GM23338 (cell line): ENCODE results near the gene MMP19. TPM values are rescaled to one million over a fixed set of nuclear protein-coding genes. Genes with fewer than 3 reads are reported as not detected.

Experiments
- ATAC-seq: fragments of 200-7000 bp; cut with Tn5 transposase; 3 replicates; pipeline ENCODE4 v1.9.1; 2020
- DNase-seq: peaks from one replicate; pipeline ENCODE4 v3.0.0-alpha.2; 2015; ENCODE audit warnings: low spot score
- H2AFZ ChIP-seq: fragments of 200-600 bp; sonication (generic); 2 replicates; pipeline ENCODE4 v1.8.0; 2016; ENCODE audit warnings: antibody characterized with exemption, mild to moderate bottlenecking, moderate library complexity
- H3F3A ChIP-seq: fragments of 200-600 bp; sonication (generic); replicated peaks from 2 replicates; pipeline ENCODE4 v1.8.0; 2017; ENCODE audit warnings: antibody characterized with exemption, mixed run types, low read depth
- H3K27ac ChIP-seq: fragments of 200-600 bp; sonication (generic); 2 replicates; pipeline ENCODE4 v1.6.1; 2016; ENCODE audit warnings: low read depth
- H3K27me3 ChIP-seq: fragments of 200-600 bp; sonication (generic); 2 replicates; pipeline ENCODE4 v1.8.0; 2016; ENCODE audit warnings: mild to moderate bottlenecking, mixed run types, moderate library complexity; ENCODE audit not compliant: insufficient read depth
- H3K36me3 ChIP-seq: fragments of 200-600 bp; sonication (generic); 2 replicates; pipeline ENCODE4 v1.8.0; 2016; ENCODE audit warnings: mild to moderate bottlenecking; ENCODE audit not compliant: insufficient read depth
- H3K4me1 ChIP-seq: fragments of 200-600 bp; sonication (generic); 2 replicates; pipeline ENCODE4 v1.8.0; 2016; ENCODE audit warnings: mild to moderate bottlenecking, moderate library complexity; ENCODE audit not compliant: insufficient read depth
- H3K4me2 ChIP-seq: fragments of 200-600 bp; sonication (generic); 2 replicates; pipeline ENCODE4 v1.7.1; 2017; ENCODE audit warnings: mixed run types
- H3K4me3 ChIP-seq: fragments of 200-600 bp; sonication (generic); 2 replicates; pipeline ENCODE4 v1.6.1; 2016; ENCODE audit warnings: mixed run types
- H3K79me2 ChIP-seq: fragments of 200-600 bp; sonication (generic); replicated peaks from 2 replicates; pipeline ENCODE4 v1.8.0; 2017; ENCODE audit warnings: mild to moderate bottlenecking; ENCODE audit not compliant: insufficient read depth
- H3K9me2 ChIP-seq: fragments of 200-600 bp; sonication (generic); 2 replicates; pipeline ENCODE4 v1.8.0; 2017; ENCODE audit not compliant: insufficient read depth
- H4K20me1 ChIP-seq: fragments of 200-600 bp; sonication (generic); replicated peaks from 2 replicates; pipeline ENCODE4 v1.8.0; 2017; ENCODE audit warnings: mild to moderate bottlenecking; ENCODE audit not compliant: insufficient read depth
- H3K27ac Mint-ChIP-seq: 2 replicates; pipeline ENCODE4 v1.8.0; 2020; ENCODE audit warnings: inconsistent platforms, mild to moderate bottlenecking, moderate library complexity, mixed read lengths
- H3K27me3 Mint-ChIP-seq: 3 replicates; pipeline ENCODE4 v1.8.0; 2022; ENCODE audit warnings: low read depth, mild to moderate bottlenecking, moderate library complexity, mixed read lengths, inconsistent platforms; ENCODE audit not compliant: insufficient read depth, poor library complexity
- H3K36me3 Mint-ChIP-seq: 3 replicates; pipeline ENCODE4 v1.8.0; 2021; ENCODE audit warnings: low read depth, mild to moderate bottlenecking, inconsistent platforms, moderate library complexity, mixed read lengths
- H3K4me1 Mint-ChIP-seq: 3 replicates; pipeline ENCODE4 v1.8.0; 2020; ENCODE audit warnings: mild to moderate bottlenecking, inconsistent platforms, mixed read lengths
- H3K4me3 Mint-ChIP-seq: 3 replicates; pipeline ENCODE4 v1.8.0; 2021; ENCODE audit warnings: moderate library complexity, mild to moderate bottlenecking, inconsistent platforms, mixed read lengths
- H3K9me3 Mint-ChIP-seq: 3 replicates; pipeline ENCODE4 v1.8.0; 2020; ENCODE audit warnings: moderate library complexity, mild to moderate bottlenecking, inconsistent platforms, mixed read lengths
- CREB1 ChIP-seq: fragments of 250-450 bp; sonication (Bioruptor Pico); IDR thresholded peaks from 2 replicates; pipeline ENCODE4 v1.5.0; 2020; ENCODE audit warnings: low read depth, mild to moderate bottlenecking, moderate library complexity
- EZH2 ChIP-seq: fragments of 200-600 bp; sonication (generic); IDR thresholded peaks from one replicate; pipeline ENCODE4 v1.8.0; 2017; ENCODE audit warnings: antibody characterized with exemption, mild to moderate bottlenecking, low read depth; ENCODE audit not compliant: unreplicated experiment
- EZH2phosphoT487 ChIP-seq: fragments of 200-600 bp; sonication (generic); IDR thresholded peaks from one replicate; pipeline ENCODE4 v1.8.1; 2018; ENCODE audit warnings: antibody characterized with exemption; ENCODE audit not compliant: unreplicated experiment
- NANOG ChIP-seq: IDR thresholded peaks from 2 replicates; pipeline ENCODE4 v1.6.1; 2016; ENCODE audit warnings: antibody characterized with exemption, borderline replicate concordance
- POLR2AphosphoS5 ChIP-seq: IDR thresholded peaks from 2 replicates; pipeline ENCODE4 v1.6.1; 2016; ENCODE audit warnings: antibody characterized with exemption, low read depth
- ZNF114 ChIP-seq: fragments of 250-450 bp; sonication (Bioruptor Pico); IDR thresholded peaks from 2 replicates; pipeline ENCODE4 v1.5.0; 2020; ENCODE audit warnings: mild to moderate bottlenecking, moderate library complexity
- ZNF331 ChIP-seq: fragments of 250-450 bp; sonication (Bioruptor Pico); IDR thresholded peaks from 2 replicates; pipeline ENCODE4 v1.5.0; 2020; ENCODE audit warnings: low read depth, mild to moderate bottlenecking, moderate library complexity
- polyA plus RNA-seq: library from polyadenylated mRNA; unstranded; fragments of >200 nt; fragmentation: Nextera tagmentation; extraction: Ambion mirVana; gene quantifications from 2 replicates; pipeline ENCODE4 v1.2.1, GENCODE V29; 2016
- total RNA-seq: library from RNA; depleted of rRNA; stranded (reverse); fragments of >200 nt; shearing (Covaris generic); gene quantifications from 2 replicates; pipeline ENCODE4 v1.2.3, GENCODE V29; 2014
- TF ChIP-seq, protein P1 (sequence below): fragments of 250-450 bp; sonication (Bioruptor Pico); IDR thresholded peaks from 2 replicates; pipeline ENCODE4 v1.5.0; 2020; ENCODE audit warnings: mild to moderate bottlenecking, moderate library complexity

Gene MMP19
- total and polyA plus RNA-seq, 2 experiments from 2014 or later = 1.4 to 1.5 TPM

DNA sequence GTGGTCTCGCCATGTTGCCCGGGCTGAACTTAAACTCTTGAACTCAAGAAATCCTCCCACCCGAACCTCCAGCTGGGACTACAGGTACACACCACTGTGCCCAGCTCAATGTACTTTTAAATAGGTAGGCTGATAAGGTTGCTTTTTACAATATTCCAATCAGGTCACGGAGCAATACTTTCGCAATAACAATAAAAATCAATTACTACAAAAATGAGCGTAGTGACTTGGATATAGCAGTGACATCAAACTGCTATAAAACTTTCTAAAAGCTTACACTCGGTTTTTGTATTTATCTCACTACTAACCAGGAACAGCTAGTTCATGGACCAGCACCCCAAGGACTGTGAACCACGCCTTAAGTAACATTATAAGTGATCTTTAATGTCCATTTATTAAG, 35.8 kb downstream of the MMP19 start (continued):
- TF ChIP-seq, protein P1, sequence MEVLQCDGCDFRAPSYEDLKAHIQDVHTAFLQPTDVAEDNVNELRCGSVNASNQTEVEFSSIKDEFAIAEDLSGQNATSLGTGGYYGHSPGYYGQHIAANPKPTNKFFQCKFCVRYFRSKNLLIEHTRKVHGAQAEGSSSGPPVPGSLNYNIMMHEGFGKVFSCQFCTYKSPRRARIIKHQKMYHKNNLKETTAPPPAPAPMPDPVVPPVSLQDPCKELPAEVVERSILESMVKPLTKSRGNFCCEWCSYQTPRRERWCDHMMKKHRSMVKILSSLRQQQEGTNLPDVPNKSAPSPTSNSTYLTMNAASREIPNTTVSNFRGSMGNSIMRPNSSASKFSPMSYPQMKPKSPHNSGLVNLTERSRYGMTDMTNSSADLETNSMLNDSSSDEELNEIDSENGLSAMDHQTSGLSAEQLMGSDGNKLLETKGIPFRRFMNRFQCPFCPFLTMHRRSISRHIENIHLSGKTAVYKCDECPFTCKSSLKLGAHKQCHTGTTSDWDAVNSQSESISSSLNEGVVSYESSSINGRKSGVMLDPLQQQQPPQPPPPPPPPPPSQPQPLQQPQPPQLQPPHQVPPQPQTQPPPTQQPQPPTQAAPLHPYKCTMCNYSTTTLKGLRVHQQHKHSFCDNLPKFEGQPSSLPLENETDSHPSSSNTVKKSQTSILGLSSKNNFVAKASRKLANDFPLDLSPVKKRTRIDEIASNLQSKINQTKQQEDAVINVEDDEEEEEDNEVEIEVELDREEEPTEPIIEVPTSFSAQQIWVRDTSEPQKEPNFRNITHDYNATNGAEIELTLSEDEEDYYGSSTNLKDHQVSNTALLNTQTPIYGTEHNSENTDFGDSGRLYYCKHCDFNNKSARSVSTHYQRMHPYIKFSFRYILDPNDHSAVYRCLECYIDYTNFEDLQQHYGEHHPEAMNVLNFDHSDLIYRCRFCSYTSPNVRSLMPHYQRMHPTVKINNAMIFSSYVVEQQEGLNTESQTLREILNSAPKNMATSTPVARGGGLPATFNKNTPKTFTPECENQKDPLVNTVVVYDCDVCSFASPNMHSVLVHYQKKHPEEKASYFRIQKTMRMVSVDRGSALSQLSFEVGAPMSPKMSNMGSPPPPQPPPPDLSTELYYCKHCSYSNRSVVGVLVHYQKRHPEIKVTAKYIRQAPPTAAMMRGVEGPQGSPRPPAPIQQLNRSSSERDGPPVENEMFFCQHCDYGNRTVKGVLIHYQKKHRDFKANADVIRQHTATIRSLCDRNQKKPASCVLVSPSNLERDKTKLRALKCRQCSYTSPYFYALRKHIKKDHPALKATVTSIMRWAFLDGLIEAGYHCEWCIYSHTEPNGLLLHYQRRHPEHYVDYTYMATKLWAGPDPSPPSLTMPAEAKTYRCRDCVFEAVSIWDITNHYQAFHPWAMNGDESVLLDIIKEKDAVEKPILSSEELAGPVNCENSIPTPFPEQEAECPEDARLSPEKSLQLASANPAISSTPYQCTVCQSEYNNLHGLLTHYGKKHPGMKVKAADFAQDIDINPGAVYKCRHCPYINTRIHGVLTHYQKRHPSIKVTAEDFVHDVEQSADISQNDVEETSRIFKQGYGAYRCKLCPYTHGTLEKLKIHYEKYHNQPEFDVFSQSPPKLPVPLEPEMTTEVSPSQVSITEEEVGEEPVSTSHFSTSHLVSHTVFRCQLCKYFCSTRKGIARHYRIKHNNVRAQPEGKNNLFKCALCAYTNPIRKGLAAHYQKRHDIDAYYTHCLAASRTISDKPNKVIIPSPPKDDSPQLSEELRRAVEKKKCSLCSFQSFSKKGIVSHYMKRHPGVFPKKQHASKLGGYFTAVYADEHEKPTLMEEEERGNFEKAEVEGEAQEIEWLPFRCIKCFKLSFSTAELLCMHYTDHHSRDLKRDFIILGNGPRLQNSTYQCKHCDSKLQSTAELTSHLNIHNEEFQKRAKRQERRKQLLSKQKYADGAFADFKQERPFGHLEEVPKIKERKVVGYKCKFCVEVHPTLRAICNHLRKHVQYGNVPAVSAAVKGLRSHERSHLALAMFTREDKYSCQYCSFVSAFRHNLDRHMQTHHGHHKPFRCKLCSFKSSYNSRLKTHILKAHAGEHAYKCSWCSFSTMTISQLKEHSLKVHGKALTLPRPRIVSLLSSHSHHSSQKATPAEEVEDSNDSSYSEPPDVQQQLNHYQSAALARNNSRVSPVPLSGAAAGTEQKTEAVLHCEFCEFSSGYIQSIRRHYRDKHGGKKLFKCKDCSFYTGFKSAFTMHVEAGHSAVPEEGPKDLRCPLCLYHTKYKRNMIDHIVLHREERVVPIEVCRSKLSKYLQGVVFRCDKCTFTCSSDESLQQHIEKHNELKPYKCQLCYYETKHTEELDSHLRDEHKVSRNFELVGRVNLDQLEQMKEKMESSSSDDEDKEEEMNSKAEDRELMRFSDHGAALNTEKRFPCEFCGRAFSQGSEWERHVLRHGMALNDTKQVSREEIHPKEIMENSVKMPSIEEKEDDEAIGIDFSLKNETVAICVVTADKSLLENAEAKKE (CRISPR knock-in tag) = no peak
- TF ChIP-seq POLR2AphosphoS5 (no peak), EZH2 (no peak), EZH2phosphoT487 (no peak)

DNA sequence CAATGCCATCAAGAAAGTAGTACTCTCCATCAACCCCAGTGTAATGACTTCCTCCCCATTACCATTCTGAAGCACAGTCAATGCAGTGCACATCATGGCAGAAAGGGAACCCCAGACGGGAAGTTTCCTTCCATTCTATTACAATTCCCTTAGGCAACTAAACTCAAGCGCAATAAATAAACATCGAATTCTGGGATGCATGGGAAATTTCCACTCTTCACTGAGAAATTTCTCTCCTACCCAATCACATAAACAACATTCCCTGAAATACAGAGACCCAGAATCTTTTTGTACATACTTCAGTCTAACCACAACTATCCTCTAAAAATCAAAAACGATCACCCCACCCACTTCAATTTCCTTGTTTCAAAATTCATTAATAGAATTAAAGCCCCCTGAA, 45.2 kb downstream of the MMP19 start:
- ATAC-seq (no peak), DNase-seq (no peak)
- Histone ChIP-seq H3K79me2 (peaks cover 36% of the 10 kb centered on the region), H3K36me3 (peaks cover 48% of the 10 kb centered on the region), H3K27me3 (no peaks in the 10 kb centered on the region), H3K4me3 (no peak overlapping the region), H3K4me1 (peaks cover 4% of the 10 kb centered on the region; the same call in 1 of the 2 replicates), H2AFZ (no peak overlapping the region), H3F3A (peaks cover 14% of the 10 kb centered on the region), H3K9me2 (no peaks in the 10 kb centered on the region), H4K20me1 (peaks cover 18% of the 10 kb centered on the region), H3K4me2 (no peak overlapping the region), H3K27ac (no peak overlapping the region; the same call in 1 of the 2 replicates)
- no peaks in the 10 kb centered on the region for H3K9me3 Mint-ChIP-seq
- peaks cover 6% of the 10 kb centered on the region for H3K4me1 Mint-ChIP-seq
- H3K27me3 Mint-ChIP-seq = no peaks in the 10 kb centered on the region
- H3K27ac Mint-ChIP-seq = no peak overlapping the region
- H3K4me3 Mint-ChIP-seq = no peak overlapping the region
- peaks cover 80% of the 10 kb centered on the region for H3K36me3 Mint-ChIP-seq
- TF ChIP-seq ZNF331 (CRISPR knock-in tag) (no peak), EZH2 (no peak), ZNF114 (no peak), CREB1 (CRISPR knock-in tag) (no peak), NANOG (no peak), EZH2phosphoT487 (no peak)
- TF ChIP-seq, protein P1 (CRISPR knock-in tag) = no peak
